Measurements from ENCODE around the gene STXBP4. TPM values are rescaled to one million over a fixed set of nuclear protein-coding genes. Genes with fewer than 3 reads are reported as not detected.

The STXBP4 gene, protein sequence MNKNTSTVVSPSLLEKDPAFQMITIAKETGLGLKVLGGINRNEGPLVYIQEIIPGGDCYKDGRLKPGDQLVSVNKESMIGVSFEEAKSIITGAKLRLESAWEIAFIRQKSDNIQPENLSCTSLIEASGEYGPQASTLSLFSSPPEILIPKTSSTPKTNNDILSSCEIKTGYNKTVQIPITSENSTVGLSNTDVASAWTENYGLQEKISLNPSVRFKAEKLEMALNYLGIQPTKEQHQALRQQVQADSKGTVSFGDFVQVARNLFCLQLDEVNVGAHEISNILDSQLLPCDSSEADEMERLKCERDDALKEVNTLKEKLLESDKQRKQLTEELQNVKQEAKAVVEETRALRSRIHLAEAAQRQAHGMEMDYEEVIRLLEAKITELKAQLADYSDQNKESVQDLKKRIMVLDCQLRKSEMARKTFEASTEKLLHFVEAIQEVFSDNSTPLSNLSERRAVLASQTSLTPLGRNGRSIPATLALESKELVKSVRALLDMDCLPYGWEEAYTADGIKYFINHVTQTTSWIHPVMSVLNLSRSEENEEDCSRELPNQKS
- 5.1 and 7.3 TPM in 2 replicates for total RNA-seq

DNA sequence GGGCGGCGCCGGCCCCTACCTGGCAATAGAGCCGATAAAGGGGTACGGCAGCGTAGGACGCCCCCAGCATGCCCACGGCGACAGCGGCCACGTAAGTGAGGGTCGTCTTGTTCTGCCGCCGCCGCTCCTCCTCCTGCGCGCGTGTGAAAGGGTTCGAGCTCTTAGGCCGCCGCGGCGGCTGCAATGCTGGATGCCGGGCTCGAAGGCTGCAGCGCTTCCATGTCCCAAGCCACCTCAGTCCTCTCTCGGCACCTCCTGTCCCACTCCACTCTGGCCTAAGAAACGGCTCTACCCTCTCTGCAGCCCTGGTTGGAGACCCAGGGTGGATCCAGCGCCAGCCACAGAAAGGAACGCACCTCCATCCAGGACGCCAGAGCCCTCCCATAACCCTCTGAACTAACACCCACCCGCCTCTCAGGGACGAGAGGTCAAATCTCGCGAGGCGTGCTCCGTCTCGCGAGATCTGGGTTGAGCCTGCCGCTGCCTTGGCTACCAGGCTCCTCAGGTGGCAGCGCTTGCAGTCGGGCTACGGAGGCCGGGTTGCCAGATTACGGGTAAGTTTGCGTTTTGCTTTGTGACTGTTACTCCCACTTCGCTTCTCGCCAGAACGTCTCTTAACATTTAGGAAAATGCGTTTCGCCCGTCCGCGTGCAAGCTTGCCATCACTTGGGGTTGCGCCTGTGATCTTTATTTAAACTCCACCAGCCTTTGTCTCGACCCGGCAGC is at the start of gene STXBP4, which contains the start of gene COX11:
Gene STXBP4, plus strand, starts transcription at position 504 of the 726 bp plus-strand sequence. CDS start 17,455 bp downstream, outside the sequence.
Gene COX11, minus strand, starts transcription at position 393 of the 726 bp plus-strand sequence. Its CDS starts 8 bp downstream, at position 385.
- intact Hi-C loops (cut with micrococcal nuclease) = loop anchor here (1.0 to 2.0 kb wide), 7 partner anchors 70 to 782 kb away; partner anchors contain the start of gene PCTP
- H3K9me3 Mint-ChIP-seq = no peaks in the 10 kb centered on the region
- no peak within 1 kb of the TSS for H3K27ac Mint-ChIP-seq

GRCh38 chr17:54919425-54919824 is 49.1 kb upstream of the STXBP4 start:
- DNase-seq (ENCODE audit: low spot score) = no peak
- H3K9me3 Mint-ChIP-seq = peaks cover 11% of the 10 kb centered on the region
- no peaks in the 10 kb centered on the region for H3K4me1 Mint-ChIP-seq (ENCODE audit: low read depth)
- intact Hi-C loops (cut with micrococcal nuclease) = no loop called here
- H3K27ac Mint-ChIP-seq = no peak overlapping the region
- H3K36me3 Mint-ChIP-seq (ENCODE audit: low read depth) = no peaks in the 10 kb centered on the region
- H3K27me3 Mint-ChIP-seq (ENCODE audit: insufficient read depth) = no peaks in the 10 kb centered on the region
- no peak overlapping the region for H3K4me3 Mint-ChIP-seq

More for the DNA sequence above, at the start of gene STXBP4, which contains the start of gene COX11:
- DNase-seq (ENCODE audit: low spot score) = peak; percentile 93
- Mint-ChIP-seq H3K4me1 (ENCODE audit: low read depth) (peaks cover 20% of the 10 kb centered on the region), H3K4me3 (no peak within 1 kb of the TSS), H3K27me3 (ENCODE audit: insufficient read depth) (no peaks in the 10 kb centered on the region), H3K36me3 (ENCODE audit: low read depth) (peaks cover 5% of the 10 kb centered on the region)

DNA sequence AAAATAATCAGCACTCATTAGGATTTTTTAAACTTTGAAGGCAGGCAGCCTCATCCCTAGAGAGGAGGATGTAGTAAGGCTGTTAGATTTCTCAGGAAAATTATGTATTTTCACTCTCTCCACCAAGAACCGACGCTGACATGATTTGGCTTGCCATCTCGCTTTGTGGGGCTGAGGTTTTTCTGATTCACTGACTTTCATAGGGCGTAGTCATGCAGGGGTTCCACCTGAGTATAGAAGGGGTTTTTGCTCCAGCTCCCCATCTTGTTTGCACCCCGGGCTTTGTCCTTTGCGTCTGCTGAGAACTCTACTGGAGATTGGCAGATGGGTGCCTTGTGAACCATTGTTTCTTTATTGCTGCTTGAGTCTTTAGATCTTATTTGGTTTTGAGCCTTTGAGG is 47.7 kb upstream of the STXBP4 start:
- H3K4me3 Mint-ChIP-seq = no peak overlapping the region
- peaks cover 11% of the 10 kb centered on the region for H3K9me3 Mint-ChIP-seq
- H3K36me3 Mint-ChIP-seq (ENCODE audit: low read depth) = no peaks in the 10 kb centered on the region
- H3K27ac Mint-ChIP-seq = no peak overlapping the region
- intact Hi-C loops (cut with micrococcal nuclease) = no loop called here
- no peaks in the 10 kb centered on the region for H3K27me3 Mint-ChIP-seq (ENCODE audit: insufficient read depth)
- DNase-seq (ENCODE audit: low spot score) = no peak
- no peaks in the 10 kb centered on the region for H3K4me1 Mint-ChIP-seq (ENCODE audit: low read depth)

DNA sequence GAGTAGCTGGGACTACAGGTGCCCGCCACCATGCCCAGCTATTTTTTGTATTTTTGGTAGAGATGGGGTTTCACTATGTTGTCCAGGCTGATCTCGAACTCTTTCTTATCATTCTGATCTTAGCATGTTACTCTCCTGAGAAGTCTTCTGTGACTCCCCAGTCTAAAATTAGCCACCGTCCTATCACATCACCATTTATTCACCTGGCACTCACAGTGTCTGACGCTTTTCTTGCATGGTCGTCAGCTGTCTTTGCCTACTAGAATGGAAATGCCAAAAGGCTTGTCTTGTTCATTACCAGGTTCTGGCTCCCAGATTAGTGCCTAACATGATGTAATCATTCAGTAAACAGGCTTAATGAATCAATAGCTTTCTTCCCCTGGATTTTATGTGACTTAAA is 44.2 kb upstream of the STXBP4 start:
- no peak for DNase-seq (ENCODE audit: low spot score)
- Mint-ChIP-seq H3K4me3 (no peak overlapping the region), H3K36me3 (ENCODE audit: low read depth) (no peaks in the 10 kb centered on the region), H3K27me3 (ENCODE audit: insufficient read depth) (peaks cover 6% of the 10 kb centered on the region), H3K4me1 (ENCODE audit: low read depth) (no peaks in the 10 kb centered on the region), H3K9me3 (no peaks in the 10 kb centered on the region), H3K27ac (no peak overlapping the region)
- intact Hi-C loops (cut with micrococcal nuclease) = no loop called here

GRCh38 chr17:54927525-54927924 is 41.0 kb upstream of the STXBP4 start:
- Mint-ChIP-seq H3K9me3 (no peaks in the 10 kb centered on the region), H3K4me3 (no peak overlapping the region), H3K4me1 (ENCODE audit: low read depth) (no peaks in the 10 kb centered on the region), H3K27ac (no peak overlapping the region), H3K27me3 (ENCODE audit: insufficient read depth) (peaks cover 6% of the 10 kb centered on the region), H3K36me3 (ENCODE audit: low read depth) (no peaks in the 10 kb centered on the region)
- intact Hi-C loops (cut with micrococcal nuclease) = no loop called here
- no peak for DNase-seq (ENCODE audit: low spot score)

GRCh38 chr17:54932711-54933110 is 35.9 kb upstream of the STXBP4 start:
- intact Hi-C loops (cut with micrococcal nuclease) = no loop called here
- H3K4me1 Mint-ChIP-seq (ENCODE audit: low read depth) = no peaks in the 10 kb centered on the region
- H3K27ac Mint-ChIP-seq = no peak overlapping the region
- no peak for DNase-seq (ENCODE audit: low spot score)
- H3K36me3 Mint-ChIP-seq (ENCODE audit: low read depth) = no peaks in the 10 kb centered on the region
- H3K27me3 Mint-ChIP-seq (ENCODE audit: insufficient read depth) = peaks cover 6% of the 10 kb centered on the region
- no peak overlapping the region for H3K4me3 Mint-ChIP-seq
- H3K9me3 Mint-ChIP-seq = no peaks in the 10 kb centered on the region

DNA sequence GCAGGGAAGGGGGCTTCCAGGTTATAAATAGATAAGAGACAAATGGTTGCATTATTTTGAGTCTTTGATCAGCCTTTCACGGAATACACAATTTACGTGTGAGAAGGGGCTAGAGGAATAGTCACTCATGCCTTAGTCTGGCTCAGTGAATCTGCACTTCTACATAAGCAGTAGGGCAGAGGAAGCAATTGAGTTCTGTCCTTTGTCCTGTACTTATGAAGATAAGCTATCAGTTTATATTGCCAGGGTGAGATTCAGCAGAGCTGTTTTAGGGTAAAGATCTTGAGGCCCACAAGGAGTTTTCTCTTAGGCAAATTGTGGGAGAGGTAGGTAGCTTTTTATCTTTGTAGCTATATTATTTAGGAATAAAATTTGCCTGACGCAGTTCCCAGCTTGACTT is 34.6 kb upstream of the STXBP4 start:
- peaks cover 3% of the 10 kb centered on the region for H3K27me3 Mint-ChIP-seq (ENCODE audit: insufficient read depth)
- H3K9me3 Mint-ChIP-seq = no peaks in the 10 kb centered on the region
- intact Hi-C loops (cut with micrococcal nuclease) = no loop called here
- no peak for DNase-seq (ENCODE audit: low spot score)
- no peak overlapping the region for H3K4me3 Mint-ChIP-seq
- H3K4me1 Mint-ChIP-seq (ENCODE audit: low read depth) = no peaks in the 10 kb centered on the region
- no peaks in the 10 kb centered on the region for H3K36me3 Mint-ChIP-seq (ENCODE audit: low read depth)
- no peak overlapping the region for H3K27ac Mint-ChIP-seq

GRCh38 chr17:54935471-54935870 is 33.1 kb upstream of the STXBP4 start:
- H3K4me3 Mint-ChIP-seq = no peak overlapping the region
- H3K36me3 Mint-ChIP-seq (ENCODE audit: low read depth) = no peaks in the 10 kb centered on the region
- DNase-seq (ENCODE audit: low spot score) = no peak
- intact Hi-C loops (cut with micrococcal nuclease) = no loop called here
- H3K9me3 Mint-ChIP-seq = no peaks in the 10 kb centered on the region
- no peak overlapping the region for H3K27ac Mint-ChIP-seq
- no peaks in the 10 kb centered on the region for H3K4me1 Mint-ChIP-seq (ENCODE audit: low read depth)
- no peaks in the 10 kb centered on the region for H3K27me3 Mint-ChIP-seq (ENCODE audit: insufficient read depth)

DNA sequence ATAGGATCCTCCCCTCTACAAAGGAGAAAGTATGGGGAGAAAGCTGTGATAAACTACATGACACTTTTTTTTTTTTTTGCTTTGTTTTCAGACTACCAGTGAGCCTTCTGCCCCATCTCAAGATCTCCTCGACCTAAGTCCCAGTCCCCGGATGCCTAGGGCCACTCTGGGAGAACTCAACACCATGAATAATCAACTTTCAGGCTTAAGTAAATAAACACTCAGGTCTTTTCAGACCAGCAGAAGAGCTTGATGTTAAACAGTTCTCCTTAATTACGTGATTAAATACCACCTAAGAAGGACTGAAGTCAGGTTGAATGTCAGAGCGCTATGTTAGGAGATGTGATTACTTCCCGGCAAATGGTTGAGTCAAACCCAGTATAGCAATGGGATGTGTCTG is 31.5 kb upstream of the STXBP4 start:
- no peak overlapping the region for H3K4me3 Mint-ChIP-seq
- H3K4me1 Mint-ChIP-seq (ENCODE audit: low read depth) = no peaks in the 10 kb centered on the region
- H3K36me3 Mint-ChIP-seq (ENCODE audit: low read depth) = no peaks in the 10 kb centered on the region
- H3K27me3 Mint-ChIP-seq (ENCODE audit: insufficient read depth) = no peaks in the 10 kb centered on the region
- intact Hi-C loops (cut with micrococcal nuclease) = no loop called here
- no peak overlapping the region for H3K27ac Mint-ChIP-seq
- no peak for DNase-seq (ENCODE audit: low spot score)
- no peaks in the 10 kb centered on the region for H3K9me3 Mint-ChIP-seq

DNA sequence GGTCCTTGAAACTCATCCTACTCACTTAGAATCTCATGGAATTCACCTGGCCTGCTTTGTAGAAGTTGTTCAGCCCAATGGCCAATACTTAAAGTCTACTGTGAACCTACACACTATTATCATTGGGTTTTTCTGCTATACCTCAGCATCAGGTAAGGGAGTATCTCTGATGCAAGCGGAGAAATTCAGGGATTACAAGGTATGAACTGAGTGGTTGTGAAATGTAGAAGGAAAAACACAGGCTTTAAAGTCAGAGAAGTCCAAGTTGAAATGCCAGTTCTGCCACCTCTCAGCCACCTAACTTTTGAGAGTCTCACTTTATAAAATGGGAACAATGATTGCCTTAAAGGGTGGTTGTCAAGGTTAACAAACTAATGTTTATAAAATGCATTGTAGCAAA is 31.1 kb upstream of the STXBP4 start:
- Mint-ChIP-seq H3K27me3 (ENCODE audit: insufficient read depth) (no peaks in the 10 kb centered on the region), H3K27ac (no peak overlapping the region), H3K4me1 (ENCODE audit: low read depth) (no peaks in the 10 kb centered on the region), H3K4me3 (no peak overlapping the region), H3K9me3 (no peaks in the 10 kb centered on the region), H3K36me3 (ENCODE audit: low read depth) (no peaks in the 10 kb centered on the region)
- DNase-seq (ENCODE audit: low spot score) = no peak
- intact Hi-C loops (cut with micrococcal nuclease) = no loop called here

GRCh38 chr17:54941285-54941684 is 27.3 kb upstream of the STXBP4 start:
- no peak overlapping the region for H3K4me3 Mint-ChIP-seq
- H3K9me3 Mint-ChIP-seq = no peaks in the 10 kb centered on the region
- no peaks in the 10 kb centered on the region for H3K4me1 Mint-ChIP-seq (ENCODE audit: low read depth)
- H3K36me3 Mint-ChIP-seq (ENCODE audit: low read depth) = no peaks in the 10 kb centered on the region
- H3K27ac Mint-ChIP-seq = no peak overlapping the region
- intact Hi-C loops (cut with micrococcal nuclease) = no loop called here
- H3K27me3 Mint-ChIP-seq (ENCODE audit: insufficient read depth) = peaks cover 5% of the 10 kb centered on the region
- no peak for DNase-seq (ENCODE audit: low spot score)

GRCh38 chr17:54944796-54945195 is 23.8 kb upstream of the STXBP4 start:
- H3K4me1 Mint-ChIP-seq (ENCODE audit: low read depth) = peaks cover 6% of the 10 kb centered on the region
- H3K4me3 Mint-ChIP-seq = no peak overlapping the region
- no peaks in the 10 kb centered on the region for H3K9me3 Mint-ChIP-seq
- no peak overlapping the region for H3K27ac Mint-ChIP-seq
- peaks cover 7% of the 10 kb centered on the region for H3K27me3 Mint-ChIP-seq (ENCODE audit: insufficient read depth)
- intact Hi-C loops (cut with micrococcal nuclease) = no loop called here
- H3K36me3 Mint-ChIP-seq (ENCODE audit: low read depth) = no peaks in the 10 kb centered on the region
- DNase-seq (ENCODE audit: low spot score) = no peak

GRCh38 chr17:54945231-54945630 is 23.3 kb upstream of the STXBP4 start:
- H3K36me3 Mint-ChIP-seq (ENCODE audit: low read depth) = no peaks in the 10 kb centered on the region
- no peak overlapping the region for H3K27ac Mint-ChIP-seq

More at GRCh38 chr17:54945231-54945630, 23.3 kb upstream of the STXBP4 start:
- DNase-seq (ENCODE audit: low spot score) = no peak
- Mint-ChIP-seq H3K4me1 (ENCODE audit: low read depth) (peaks cover 6% of the 10 kb centered on the region), H3K4me3 (no peak overlapping the region), H3K27me3 (ENCODE audit: insufficient read depth) (peaks cover 7% of the 10 kb centered on the region), H3K9me3 (no peaks in the 10 kb centered on the region)
- intact Hi-C loops (cut with micrococcal nuclease) = no loop called here
